Kidney glomerular epithelial cell (primary cell): Measurements from ENCODE around the gene ZNF521.
A peak's percentile ranks its signal among the peaks of the same experiment; 100 is the strongest.

ENCODE experiments used
- DNase-seq: peaks from one replicate; lab custom pipeline; 2025; lab: John Stamatoyannopoulos, UW

The ZNF521 gene

GRCh38 chr18:25167612-25168410, 184.2 kb downstream of the ZNF521 start:
- no peak for DNase-seq

- no peak for DNase-seq
Measured at GRCh38 chr18:25166113-25166512, 185.9 kb downstream of the ZNF521 start.

- no peak for DNase-seq
Measured at GRCh38 chr18:25164848-25165811, 186.8 kb downstream of the ZNF521 start.

- DNase-seq: peak; percentile 6
Measured at GRCh38 chr18:25164211-25164847, 187.6 kb downstream of the ZNF521 start.

- no peak for DNase-seq
Measured at GRCh38 chr18:25153426-25153825, 198.5 kb downstream of the ZNF521 start.

GRCh38 chr18:25147877-25148488, 204.0 kb downstream of the ZNF521 start:
- no peak for DNase-seq

GRCh38 chr18:25146512-25146910, 205.5 kb downstream of the ZNF521 start:
- DNase-seq: no peak

GRCh38 chr18:25145731-25146511, 206.0 kb downstream of the ZNF521 start:
- DNase-seq: no peak

GRCh38 chr18:25144820-25145219, 207.1 kb downstream of the ZNF521 start:
- DNase-seq: no peak

- no peak for DNase-seq
Measured at GRCh38 chr18:25141886-25142285, 210.1 kb downstream of the ZNF521 start.

GRCh38 chr18:25141399-25141798, 210.6 kb downstream of the ZNF521 start:
- DNase-seq: no peak

GRCh38 chr18:25140962-25141308, 211.0 kb downstream of the ZNF521 start:
- DNase-seq: no peak

- no peak for DNase-seq
Measured at GRCh38 chr18:25140124-25140961, 211.6 kb downstream of the ZNF521 start.

GRCh38 chr18:25137197-25137472, 214.8 kb downstream of the ZNF521 start:
- no peak for DNase-seq

- DNase-seq: no peak
Measured at GRCh38 chr18:25136416-25137196, 215.4 kb downstream of the ZNF521 start.

GRCh38 chr18:25134861-25135260, 217.1 kb downstream of the ZNF521 start:
- no peak for DNase-seq

GRCh38 chr18:25133879-25134278, 218.1 kb downstream of the ZNF521 start:
- no peak for DNase-seq

GRCh38 chr18:25132786-25133496, 219.0 kb downstream of the ZNF521 start:
- DNase-seq: no peak

- DNase-seq: no peak
Measured at GRCh38 chr18:25126751-25127150, 225.2 kb downstream of the ZNF521 start.
